ENCODE measurements around the gene MRPL34.

Gene MRPL34

GRCh38 chr19:17347361-17347760 is 41.7 kb downstream of the MRPL34 start:
- DNase-seq, result no peak

- no peak for DNase-seq
Measured at GRCh38 chr19:17347877-17348276, 42.2 kb downstream of the MRPL34 start.

- DNase-seq, result no peak
Measured at GRCh38 chr19:17348700-17349099, 43.0 kb downstream of the MRPL34 start.

GRCh38 chr19:17351815-17352435 is 46.3 kb downstream of the MRPL34 start:
- DNase-seq, result no peak

GRCh38 chr19:17352608-17353280 is 47.1 kb downstream of the MRPL34 start:
- DNase-seq, result no peak

- DNase-seq, result no peak
Measured at GRCh38 chr19:17353386-17353785, 47.7 kb downstream of the MRPL34 start.

Measured in cerebellar nuclear complex (tissue), 1 donor.